ENCODE results near the gene ZNF281.

Gene ZNF281

GRCh38 chr1:200384818-200385390 is 24.9 kb downstream of the ZNF281 start:
- FAIRE-seq: no peak

GRCh38 chr1:200381256-200381984 is 28.4 kb downstream of the ZNF281 start:
- no peak for FAIRE-seq

GRCh38 chr1:200380589-200381021 is 29.2 kb downstream of the ZNF281 start:
- no peak for FAIRE-seq

- FAIRE-seq: no peak
Measured at GRCh38 chr1:200379940-200380588, 29.8 kb downstream of the ZNF281 start.

GRCh38 chr1:200379432-200379757 is 30.4 kb downstream of the ZNF281 start:
- no peak for FAIRE-seq

GRCh38 chr1:200378096-200378495 is 31.7 kb downstream of the ZNF281 start:
- FAIRE-seq: no peak

- FAIRE-seq: no peak
Measured at GRCh38 chr1:200376528-200376927, 33.3 kb downstream of the ZNF281 start.

- no peak for FAIRE-seq
Measured at GRCh38 chr1:200374569-200375295, 35.1 kb downstream of the ZNF281 start.

GRCh38 chr1:200373811-200374231 is 36.0 kb downstream of the ZNF281 start:
- no peak for FAIRE-seq

- no peak for FAIRE-seq
Measured at GRCh38 chr1:200372885-200373181, 37.0 kb downstream of the ZNF281 start.

GRCh38 chr1:200372095-200372884 is 37.5 kb downstream of the ZNF281 start:
- FAIRE-seq: no peak

- no peak for FAIRE-seq
Measured at GRCh38 chr1:200369706-200370105, 40.1 kb downstream of the ZNF281 start.

- FAIRE-seq: no peak
Measured at GRCh38 chr1:200369131-200369530, 40.7 kb downstream of the ZNF281 start.

GRCh38 chr1:200368556-200368955 is 41.3 kb downstream of the ZNF281 start:
- no peak for FAIRE-seq

- no peak for FAIRE-seq
Measured at GRCh38 chr1:200367841-200368534, 41.8 kb downstream of the ZNF281 start.

GRCh38 chr1:200366577-200367253 is 43.1 kb downstream of the ZNF281 start:
- FAIRE-seq: no peak

GRCh38 chr1:200365897-200366426 is 43.9 kb downstream of the ZNF281 start:
- FAIRE-seq: no peak

- no peak for FAIRE-seq
Measured at GRCh38 chr1:200364831-200365230, 45.0 kb downstream of the ZNF281 start.

GRCh38 chr1:200364091-200364759 is 45.6 kb downstream of the ZNF281 start:
- FAIRE-seq: no peak

GRCh38 chr1:200363264-200363933 is 46.4 kb downstream of the ZNF281 start:
- FAIRE-seq: no peak

All from TTC549 (cell line).